ENCODE measurements around the gene CFDP1. TPM values are rescaled to one million over a fixed set of nuclear protein-coding genes. Genes with fewer than 3 reads are reported as not detected.

The CFDP1 gene
- total and polyA plus RNA-seq, 2 donors (not counting 3 experiments of a cell fraction or from before 2014, with no cell fraction given), result 17.8 to 53.8 TPM

- Histone ChIP-seq H3K79me2 (ENCODE audit: control insufficient read depth, insufficient read depth, low read length) (no peaks in the 10 kb centered on the region), H2AFZ (ENCODE audit: low read depth, low read length) (no peak overlapping the region), H3K36me3 (ENCODE audit: control insufficient read depth in 2 of 2, extremely low read depth in 1 of 2, insufficient read depth in 2 of 2, low read length in 2 of 2) (no peaks in the 10 kb centered on the region), H3K4me2 (ENCODE audit: insufficient read depth, low read length) (no peak overlapping the region), H3K9me3 (replicated peaks; ENCODE audit: control insufficient read depth, insufficient read depth, low read length) (no peaks in the 10 kb centered on the region), H3K9me1 (replicated peaks; ENCODE audit: control insufficient read depth, extremely low read depth, insufficient read depth, low read length) (no peaks in the 10 kb centered on the region), H3K9ac (replicated peaks; ENCODE audit: extremely low read depth, insufficient read depth, low read length) (no peak overlapping the region), H3K27me3 (ENCODE audit: control insufficient read depth in 2 of 2, insufficient read depth in 2 of 2, low read length in 2 of 2) (no peaks in the 10 kb centered on the region), H3K4me1 (ENCODE audit: control insufficient read depth, extremely low read depth, insufficient read depth, low read length) (no peaks in the 10 kb centered on the region), H4K20me1 (replicated peaks; ENCODE audit: control insufficient read depth, extremely low read depth, insufficient read depth, low read length) (no peaks in the 10 kb centered on the region), H3K4me3 (replicated peaks in 1 of 3; ENCODE audit: insufficient read depth in 1 of 3, low read depth in 1 of 3, low read length in 3 of 3) (no peak overlapping the region), H3K27ac (ENCODE audit: insufficient read depth, low read depth, low read length) (no peak overlapping the region)
- FAIRE-seq, result no peak
- POLR2A ChIA-PET, result no interaction called here
- CTCF ChIA-PET, result interaction anchor here (0.8 kb wide), 1 partner anchor 38 kb away, joined by 3 read pairs; no protein-coding TSS in a partner anchor
- intact Hi-C loops (cut with micrococcal nuclease), result no loop called here
- TF ChIP-seq GATA2 (IDR thresholded peaks at IDR 0.05; ENCODE audit: insufficient read depth, insufficient read length, low read depth, low read length) (no peak), MYC (IDR thresholded peaks at IDR 0.05; ENCODE audit: low read depth, low read length) (no peak), POLR2A (IDR thresholded peaks at IDR 0.05; ENCODE audit: low read depth, low read length) (no peak), MAX (IDR thresholded peaks at IDR 0.05; ENCODE audit: insufficient read depth, insufficient read length) (no peak), EZH2 (IDR thresholded peaks at IDR 0.05; ENCODE audit: borderline replicate concordance, low read depth, low read length, severe bottlenecking) (no peak), FOS (IDR thresholded peaks at IDR 0.05; ENCODE audit: borderline replicate concordance, insufficient read depth, low read length) (no peak), POLR2AphosphoS5 (IDR thresholded peaks at IDR 0.05; ENCODE audit: insufficient read depth, low read depth, low read length) (no peak), JUN (IDR thresholded peaks at IDR 0.05; ENCODE audit: borderline replicate concordance, insufficient read depth, insufficient read length, low read depth) (no peak)
- TF ChIP-seq, protein P1, sequence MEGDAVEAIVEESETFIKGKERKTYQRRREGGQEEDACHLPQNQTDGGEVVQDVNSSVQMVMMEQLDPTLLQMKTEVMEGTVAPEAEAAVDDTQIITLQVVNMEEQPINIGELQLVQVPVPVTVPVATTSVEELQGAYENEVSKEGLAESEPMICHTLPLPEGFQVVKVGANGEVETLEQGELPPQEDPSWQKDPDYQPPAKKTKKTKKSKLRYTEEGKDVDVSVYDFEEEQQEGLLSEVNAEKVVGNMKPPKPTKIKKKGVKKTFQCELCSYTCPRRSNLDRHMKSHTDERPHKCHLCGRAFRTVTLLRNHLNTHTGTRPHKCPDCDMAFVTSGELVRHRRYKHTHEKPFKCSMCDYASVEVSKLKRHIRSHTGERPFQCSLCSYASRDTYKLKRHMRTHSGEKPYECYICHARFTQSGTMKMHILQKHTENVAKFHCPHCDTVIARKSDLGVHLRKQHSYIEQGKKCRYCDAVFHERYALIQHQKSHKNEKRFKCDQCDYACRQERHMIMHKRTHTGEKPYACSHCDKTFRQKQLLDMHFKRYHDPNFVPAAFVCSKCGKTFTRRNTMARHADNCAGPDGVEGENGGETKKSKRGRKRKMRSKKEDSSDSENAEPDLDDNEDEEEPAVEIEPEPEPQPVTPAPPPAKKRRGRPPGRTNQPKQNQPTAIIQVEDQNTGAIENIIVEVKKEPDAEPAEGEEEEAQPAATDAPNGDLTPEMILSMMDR (IDR thresholded peaks at IDR 0.05; ENCODE audit: extremely low read depth in 1 of 2, insufficient read depth in 1 of 2, low read depth in 1 of 2, low read length in 2 of 2), result no peak
- BruUV-seq (replicated peaks), result no TSS peak
- no peak for DNase-seq (ENCODE audit: low read depth, low spot score)
- dilution Hi-C loops (cut with MboI; ENCODE audit: extremely low pct_ligation_motif_present, low sequenced_read_pairs), result no loop called here
Measured at GRCh38 chr16:75479421-75479990, 46.2 kb upstream of the CFDP1 start.
